Spleen (tissue), 10 donors: ENCODE results near the gene SFXN5. TPM values are rescaled to one million over a fixed set of nuclear protein-coding genes. Genes with fewer than 3 reads are reported as not detected.

ENCODE experiments used
- polyA plus RNA-seq, 3 donors: library from polyadenylated mRNA; stranded (reverse); fragments of 200-250 nt; gene quantifications; one replicate each; pipeline ENCODE4 v1.2.1, GENCODE V29; 2013
- total RNA-seq, 7 donors: library from RNA; depleted of rRNA in 3 of 7; stranded (reverse); fragments of >200 nt in 3 of 7; fragmentation: NEBNext Ultra II Directional in 4 of 7; extraction: Animal tissue kit (Norgen Biotek cat#: 25700) in 4 of 7; gene quantifications; one replicate each; pipeline versions ENCODE4 v1.1.0 to v1.2.1, GENCODE V29; 2016 to 2021
- donor health status: healthy with polysubstance abuse.
- donor health status: DM: no; HTN: no; CAD: no; lungs with moderate emphysema.
- donor health status: DM: no; HTN: no; CAD: no.
- donor health status: Bipolar disorder and iron deficiency.
- donor health status: healthy.
- donor health status: DM: no; HTN: no; CAD: no.
- donor health status: DM: yes; HTN: yes; CAD: no.

The SFXN5 gene
- total and polyA plus RNA-seq, 10 donors, result 2.6 to 41.4 (median 22.9) TPM

Other genes with a start within 250 kb of the SFXN5 start
- gene EXOC6B, start 245.7 kb downstream of the SFXN5 start, total RNA-seq, result 10 to 100 TPM; 13.7 to 27.9 (median 23.0) TPM
- gene EXOC6B, start 245.7 kb downstream of the SFXN5 start, polyA plus RNA-seq, result 1 to 10 TPM; 1.0 to 2.7 (median 1.5) TPM
- gene SPR, start 184.3 kb downstream of the SFXN5 start, total RNA-seq, result 10 to 100 TPM in 3 of 7 donors, 1 to 10 TPM in 4; 8.4 to 22.6 (median 9.6) TPM
- 10 to 100 TPM in 2 of 3 donors, 1 to 10 TPM in 1; 3.9 to 12.1 (median 10.0) TPM for gene SPR, start 184.3 kb downstream of the SFXN5 start, polyA plus RNA-seq
- not detected for gene EMX1, start 154.2 kb downstream of the SFXN5 start, total RNA-seq
- gene EMX1, start 154.2 kb downstream of the SFXN5 start, polyA plus RNA-seq, result not detected
- 100 to 1,000 TPM in 4 of 7 donors, 10 to 100 TPM in 3; 43.2 to 127 (median 101) TPM for gene RAB11FIP5, start 41.2 kb upstream of the SFXN5 start, total RNA-seq
- gene RAB11FIP5, start 41.2 kb upstream of the SFXN5 start, polyA plus RNA-seq, result 10 to 100 TPM in 2 of 3 donors, 1 to 10 TPM in 1; 9.5 to 42.9 (median 14.2) TPM
- gene NOTO, start 130.9 kb upstream of the SFXN5 start, total RNA-seq, result not detected
- not detected for gene NOTO, start 130.9 kb upstream of the SFXN5 start, polyA plus RNA-seq
- gene SMYD5, start 142.5 kb upstream of the SFXN5 start, total RNA-seq, result 10 to 100 TPM; 12.3 to 27.1 (median 17.8) TPM
- gene SMYD5, start 142.5 kb upstream of the SFXN5 start, polyA plus RNA-seq, result 10 to 100 TPM; 14.6 to 22.7 (median 17.8) TPM
- 10 to 100 TPM; 12.8 to 27.1 (median 22.8) TPM for gene PRADC1, start 161.5 kb upstream of the SFXN5 start, total RNA-seq
- gene PRADC1, start 161.5 kb upstream of the SFXN5 start, polyA plus RNA-seq, result 10 to 100 TPM; 10.4 to 29.5 (median 21.0) TPM
- 100 to 1,000 TPM; 122 to 184 (median 148) TPM for gene CCT7, start 162.6 kb upstream of the SFXN5 start, total RNA-seq
- gene CCT7, start 162.6 kb upstream of the SFXN5 start, polyA plus RNA-seq, result 100 to 1,000 TPM; 112 to 165 (median 152) TPM
- 10 to 100 TPM; 10.0 to 15.9 (median 13.3) TPM for gene FBXO41, start 212.8 kb upstream of the SFXN5 start, total RNA-seq
- 10 to 100 TPM in 1 of 3 donors, 1 to 10 TPM in 2; 4.8 to 11.3 (median 8.0) TPM for gene FBXO41, start 212.8 kb upstream of the SFXN5 start, polyA plus RNA-seq
- gene EGR4, start 221.8 kb upstream of the SFXN5 start, total RNA-seq, result not detected
- gene EGR4, start 221.8 kb upstream of the SFXN5 start, polyA plus RNA-seq, result under 1 TPM in 2 of 3 donors, not detected in 1; 0.02 to 0.03 TPM